HG03108 (cell line): ENCODE results near the gene CKAP2L.

Source experiments
- ATAC-seq: cut with Tn5 transposase; IDR thresholded peaks from one replicate; pipeline ENCODE4 v1.9.1; 2021; ENCODE audit warnings: moderate library complexity; ENCODE audit not compliant: unreplicated experiment

Gene CKAP2L

GRCh38 chr2:112767693-112768330 lies 3.4 kb upstream of the CKAP2L start:
- ATAC-seq: no peak

GRCh38 chr2:112765251-112765650 lies 842 bp upstream of the CKAP2L start:
- no peak for ATAC-seq

GRCh38 chr2:112762276-112762675 lies 2.1 kb downstream of the CKAP2L start:
- no peak for ATAC-seq

- no peak for ATAC-seq
Measured at GRCh38 chr2:112760149-112760548, 4.3 kb downstream of the CKAP2L start.

- ATAC-seq: no peak
Measured at GRCh38 chr2:112758711-112759110, 5.7 kb downstream of the CKAP2L start.

GRCh38 chr2:112757265-112757664 lies 7.1 kb downstream of the CKAP2L start:
- ATAC-seq: no peak

GRCh38 chr2:112756207-112756606 lies 8.2 kb downstream of the CKAP2L start:
- no peak for ATAC-seq

GRCh38 chr2:112755444-112755843 lies 9.0 kb downstream of the CKAP2L start:
- ATAC-seq: no peak

GRCh38 chr2:112754564-112754963 lies 9.8 kb downstream of the CKAP2L start:
- no peak for ATAC-seq

GRCh38 chr2:112752667-112753066 lies 11.7 kb downstream of the CKAP2L start:
- no peak for ATAC-seq

- no peak for ATAC-seq
Measured at GRCh38 chr2:112751451-112752197, 12.8 kb downstream of the CKAP2L start.

- no peak for ATAC-seq
Measured at GRCh38 chr2:112750560-112750843, 13.9 kb downstream of the CKAP2L start.

- ATAC-seq: no peak
Measured at GRCh38 chr2:112749755-112750559, 14.5 kb downstream of the CKAP2L start.

GRCh38 chr2:112740527-112740926 lies 23.9 kb downstream of the CKAP2L start:
- ATAC-seq: no peak

- no peak for ATAC-seq
Measured at GRCh38 chr2:112737542-112738232, 26.7 kb downstream of the CKAP2L start.

- no peak for ATAC-seq
Measured at GRCh38 chr2:112733871-112734270, 30.5 kb downstream of the CKAP2L start.

GRCh38 chr2:112733456-112733855 lies 31.0 kb downstream of the CKAP2L start:
- ATAC-seq: no peak

- no peak for ATAC-seq
Measured at GRCh38 chr2:112731479-112731878, 32.9 kb downstream of the CKAP2L start.

GRCh38 chr2:112730791-112731190 lies 33.6 kb downstream of the CKAP2L start:
- no peak for ATAC-seq

GRCh38 chr2:112730216-112730615 lies 34.2 kb downstream of the CKAP2L start:
- no peak for ATAC-seq

GRCh38 chr2:112728378-112729175 lies 35.8 kb downstream of the CKAP2L start:
- no peak for ATAC-seq
